AG04449 (cell line): Measurements from ENCODE around the gene BTBD2.

Experiments used
- CTCF ChIA-PET: fragments of 350-600 bp; formaldehyde crosslinking; extraction: SDS; loops from one replicate; lab custom pipeline; 2021; ENCODE audit warnings: antibody characterized with exemption; lab: Yijun Ruan, JAX
- POLR2A ChIA-PET: fragments of 400-600, 350-600 bp; formaldehyde crosslinking; extraction: SDS; loops from one replicate; lab custom pipeline; 2020; ENCODE audit warnings: antibody characterized with exemption, inconsistent platforms; lab: Yijun Ruan, JAX
- DNase-seq: peaks from one replicate; pipeline ENCODE4 v3.0.0-alpha.2; 2010; ENCODE audit warnings: low read depth, low spot score
- H3K4me3 ChIP-seq: 2 replicates; pipeline ENCODE4 v1.5.1; 2011; ENCODE audit warnings: low read depth, mild to moderate bottlenecking, control low read depth, low read length
- TF ChIP-seq, protein P1 (sequence below): IDR thresholded peaks from one replicate; pipeline ENCODE4 v1.5.1; 2011; ENCODE audit warnings: mild to moderate bottlenecking, moderate library complexity, low read length, control low read depth, inconsistent platforms; ENCODE audit not compliant: insufficient read depth; ENCODE audit errors: missing control alignments

BTBD2 gene

DNA sequence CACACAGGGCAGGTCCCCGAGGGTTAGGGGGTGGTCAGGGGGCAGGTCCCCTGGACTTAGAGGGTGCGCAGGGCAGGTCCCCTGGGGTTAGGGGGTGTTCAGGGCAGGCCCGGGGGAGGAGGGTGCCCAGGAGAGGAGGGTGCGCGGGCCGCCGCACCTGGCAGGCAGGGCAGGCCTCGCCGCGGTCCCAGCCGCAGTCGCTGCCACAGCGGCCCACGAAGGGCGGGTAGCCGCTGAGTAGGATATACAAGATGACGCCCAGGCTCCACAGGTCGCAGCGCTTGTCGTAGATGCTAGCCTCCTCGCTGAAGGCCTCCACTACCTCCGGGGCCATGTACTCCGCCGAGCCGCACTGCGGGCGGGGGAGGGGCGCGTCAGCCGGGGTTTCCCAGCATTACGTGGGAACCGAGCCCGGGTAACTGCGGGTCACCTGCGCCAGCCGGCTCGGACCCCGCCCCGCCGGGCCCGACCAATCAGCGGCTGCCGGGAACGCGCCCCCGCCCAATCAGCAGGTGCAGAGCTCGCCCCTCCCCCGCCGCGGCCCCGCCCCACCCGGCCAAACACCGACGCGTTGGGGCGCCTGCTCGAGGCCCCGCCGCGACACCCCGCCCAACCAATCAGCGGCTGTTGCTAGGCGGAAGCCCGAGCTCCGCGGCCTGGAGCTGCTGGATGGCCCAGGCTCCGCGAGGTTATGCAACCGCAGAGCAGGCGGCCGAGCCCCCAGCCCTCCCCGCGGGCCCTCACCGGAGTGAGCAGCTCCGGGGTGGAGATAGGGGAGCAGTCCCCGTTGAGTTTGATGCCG, 26.4 kb upstream of the BTBD2 start:
- H3K4me3 ChIP-seq, result peak overlapping the region; percentile 6; the same call in 1 of the 2 replicates
- TF ChIP-seq, protein P1, sequence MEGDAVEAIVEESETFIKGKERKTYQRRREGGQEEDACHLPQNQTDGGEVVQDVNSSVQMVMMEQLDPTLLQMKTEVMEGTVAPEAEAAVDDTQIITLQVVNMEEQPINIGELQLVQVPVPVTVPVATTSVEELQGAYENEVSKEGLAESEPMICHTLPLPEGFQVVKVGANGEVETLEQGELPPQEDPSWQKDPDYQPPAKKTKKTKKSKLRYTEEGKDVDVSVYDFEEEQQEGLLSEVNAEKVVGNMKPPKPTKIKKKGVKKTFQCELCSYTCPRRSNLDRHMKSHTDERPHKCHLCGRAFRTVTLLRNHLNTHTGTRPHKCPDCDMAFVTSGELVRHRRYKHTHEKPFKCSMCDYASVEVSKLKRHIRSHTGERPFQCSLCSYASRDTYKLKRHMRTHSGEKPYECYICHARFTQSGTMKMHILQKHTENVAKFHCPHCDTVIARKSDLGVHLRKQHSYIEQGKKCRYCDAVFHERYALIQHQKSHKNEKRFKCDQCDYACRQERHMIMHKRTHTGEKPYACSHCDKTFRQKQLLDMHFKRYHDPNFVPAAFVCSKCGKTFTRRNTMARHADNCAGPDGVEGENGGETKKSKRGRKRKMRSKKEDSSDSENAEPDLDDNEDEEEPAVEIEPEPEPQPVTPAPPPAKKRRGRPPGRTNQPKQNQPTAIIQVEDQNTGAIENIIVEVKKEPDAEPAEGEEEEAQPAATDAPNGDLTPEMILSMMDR, result no peak
- DNase-seq, result no peak
- ChIA-PET POLR2A (interaction anchor here (0.9 to 1.0 kb wide), 2 partner anchors 8 to 13 kb away, joined by 3 read pairs; no protein-coding TSS in a partner anchor), CTCF (interaction anchor here (1.2 to 3.5 kb wide), 3 partner anchors 10 to 28 kb away, joined by 5 to 14 read pairs (median 11); partner anchors contain the start of gene MKNK2)

DNA sequence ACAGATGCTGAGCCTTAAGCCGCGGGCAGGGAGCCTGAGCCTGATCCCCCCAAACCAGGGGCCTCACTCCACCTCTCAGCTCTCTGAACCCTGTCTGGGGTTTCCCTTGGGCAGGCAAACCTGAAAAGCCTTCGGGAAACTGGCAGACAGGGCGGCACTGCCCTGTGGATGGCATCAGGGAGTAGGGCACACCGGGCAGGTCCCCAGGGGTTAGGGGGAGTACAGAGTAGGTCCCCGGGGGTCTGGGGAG, 25.8 kb upstream of the BTBD2 start:
- no peak overlapping the region for H3K4me3 ChIP-seq
- POLR2A ChIA-PET, result no interaction called here
- TF ChIP-seq, protein P1, result no peak
- CTCF ChIA-PET, result interaction anchor here (1.2 to 3.5 kb wide), 2 partner anchors 22 to 28 kb away, joined by 5 to 14 read pairs; no protein-coding TSS in a partner anchor
- no peak for DNase-seq

DNA sequence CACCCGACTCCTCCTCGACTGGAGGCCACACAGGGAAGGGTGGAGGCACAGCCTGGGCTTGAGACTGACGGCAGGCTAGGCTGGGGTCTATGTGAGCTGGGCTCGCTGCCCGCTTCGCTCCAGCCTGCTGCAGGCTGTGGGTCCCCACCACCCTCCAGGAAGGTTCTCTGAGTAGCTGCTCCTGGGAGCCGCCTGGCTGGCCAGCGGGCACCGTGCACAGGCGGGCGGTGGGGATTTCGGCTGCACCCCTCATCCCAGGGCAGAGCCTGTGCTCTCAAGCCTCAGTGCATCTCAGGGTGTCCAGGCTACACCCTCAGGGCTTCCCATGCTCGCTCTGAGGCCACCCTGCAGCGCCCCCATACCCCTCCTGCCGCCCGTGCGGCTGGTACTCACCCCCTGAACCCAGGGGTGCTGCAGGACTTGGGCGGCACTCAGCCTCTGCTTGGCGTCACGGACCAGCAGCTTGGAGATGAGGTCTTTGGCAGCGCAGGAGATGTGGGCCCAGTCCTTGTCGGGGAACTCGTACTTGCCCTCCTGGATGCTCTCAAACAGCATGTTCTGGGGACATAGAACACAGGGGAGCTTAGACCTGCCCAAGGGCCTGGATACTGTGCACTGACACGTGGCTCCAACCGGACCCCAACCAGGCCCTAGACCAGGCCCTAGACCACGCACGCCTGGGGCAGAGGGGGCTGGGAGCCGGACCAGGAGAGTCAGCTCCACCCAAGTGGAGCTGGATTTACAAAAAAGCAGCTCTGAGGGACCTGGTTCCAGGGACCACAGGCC, 25.3 kb upstream of the BTBD2 start:
- no peak overlapping the region for H3K4me3 ChIP-seq
- no peak for DNase-seq
- ChIA-PET CTCF (interaction anchor here (0.6 to 3.5 kb wide), 4 partner anchors 11 to 29 kb away, joined by 3 to 14 read pairs (median 6); partner anchors contain the start of gene MKNK2), POLR2A (interaction anchor here (1.0 to 1.2 kb wide), 2 partner anchors 8 to 9 kb away, joined by 4 to 5 read pairs; no protein-coding TSS in a partner anchor)
- TF ChIP-seq, protein P1, result no peak

DNA sequence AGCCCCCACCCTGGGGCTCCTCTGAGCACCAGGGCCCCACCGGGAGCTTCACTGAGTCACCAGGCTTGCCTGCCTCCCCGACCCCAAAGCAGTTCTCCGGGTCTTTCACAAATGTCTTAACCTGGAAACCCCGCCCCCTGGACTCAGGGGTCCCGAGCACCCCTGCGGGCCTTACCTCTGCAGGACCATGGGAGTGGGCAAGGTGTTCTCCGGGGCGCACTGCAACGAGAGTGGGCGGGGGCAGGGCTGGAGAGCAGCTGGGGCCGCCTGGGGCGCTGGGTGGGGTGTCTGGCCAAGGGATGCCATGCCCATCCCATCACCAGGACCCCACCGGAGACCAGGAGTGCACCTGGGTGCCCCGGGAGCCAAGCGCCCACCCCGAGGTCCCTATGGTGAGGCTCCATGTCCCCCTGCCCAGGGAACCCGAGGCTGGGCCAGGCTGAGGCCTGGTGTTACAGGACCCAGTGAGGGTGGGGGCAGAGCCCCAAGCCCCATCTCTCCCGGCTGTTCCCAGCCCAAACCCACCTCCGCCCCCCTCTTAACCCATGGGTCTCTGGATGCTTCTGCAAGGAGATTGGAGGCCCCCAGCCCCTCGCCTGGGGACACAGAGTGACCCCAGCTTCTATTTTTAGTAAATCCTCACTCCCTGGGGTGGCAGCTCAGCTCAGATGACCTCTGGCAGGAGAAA, 24.6 kb upstream of the BTBD2 start:
- H3K4me3 ChIP-seq, result no peak overlapping the region
- ChIA-PET CTCF (interaction anchor here (0.6 to 3.5 kb wide), 4 partner anchors 12 to 29 kb away, joined by 3 to 14 read pairs (median 6); partner anchors contain the start of gene MKNK2), POLR2A (interaction anchor here (1.0 to 1.2 kb wide), 2 partner anchors 8 to 9 kb away, joined by 4 to 5 read pairs; no protein-coding TSS in a partner anchor)
- TF ChIP-seq, protein P1, result no peak
- no peak for DNase-seq

DNA sequence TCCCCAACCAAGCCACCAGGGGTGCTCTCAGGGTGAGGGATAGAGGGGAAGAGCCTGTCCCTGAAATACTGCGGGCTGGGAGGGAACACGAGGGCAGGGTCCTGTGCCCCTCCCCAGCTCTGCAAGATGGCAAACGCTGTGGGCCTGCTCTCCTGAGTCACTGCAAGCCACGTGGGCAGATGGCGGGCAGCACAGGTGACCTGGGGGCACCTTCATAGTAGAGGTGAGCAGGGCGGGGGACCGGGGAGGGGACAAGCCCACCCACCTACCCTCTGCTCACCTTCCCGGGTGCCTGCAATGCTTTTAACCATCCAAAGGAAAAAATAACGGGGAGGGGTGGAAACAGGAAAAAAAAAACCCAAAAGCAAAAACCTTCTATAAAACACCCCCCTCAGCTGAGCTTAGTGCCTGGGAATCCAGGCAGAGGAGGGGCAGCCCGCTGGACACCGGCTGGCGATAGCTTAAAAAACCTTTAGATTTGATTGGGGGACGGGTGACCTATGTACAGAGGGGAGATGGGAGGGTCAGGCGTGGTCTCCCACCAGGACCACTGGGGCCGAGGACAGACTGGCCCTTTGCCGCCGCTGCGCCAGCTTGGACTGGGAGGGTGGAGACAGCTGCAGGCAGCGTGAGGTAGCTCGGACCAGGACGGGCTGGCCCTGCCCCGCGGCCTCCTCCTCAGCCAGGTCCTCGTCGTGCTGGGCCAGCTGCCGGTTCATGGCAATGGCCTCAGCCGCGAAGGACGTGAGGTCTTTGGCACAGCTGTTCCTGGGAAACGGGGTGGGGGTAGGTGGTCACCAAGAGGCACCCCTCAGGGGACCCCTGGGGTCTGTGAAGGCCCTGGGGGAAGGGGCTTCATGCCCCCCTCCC, 23.8 kb upstream of the BTBD2 start:
- CTCF ChIA-PET, result interaction anchor here (0.9 to 3.5 kb wide), 3 partner anchors 13 to 29 kb away, joined by 3 to 14 read pairs (median 8); partner anchors contain the start of gene MKNK2
- no peak for DNase-seq
- TF ChIP-seq, protein P1, result no peak
- no peak overlapping the region for H3K4me3 ChIP-seq
- POLR2A ChIA-PET, result interaction anchor here (0.9 kb wide), 1 partner anchor 10 kb away, joined by 4 read pairs; no protein-coding TSS in a partner anchor
